Fibroblast of skin of right quadriceps (primary cell): Measurements from ENCODE around the gene CCDC177.

ENCODE experiments used
- DNase-seq: peaks from one replicate; pipeline ENCODE4 v3.0.0-alpha.2; 2013

Gene CCDC177

GRCh38 chr14:69527635-69528034, 47.0 kb downstream of the CCDC177 start:
- DNase-seq, result no peak

DNA sequence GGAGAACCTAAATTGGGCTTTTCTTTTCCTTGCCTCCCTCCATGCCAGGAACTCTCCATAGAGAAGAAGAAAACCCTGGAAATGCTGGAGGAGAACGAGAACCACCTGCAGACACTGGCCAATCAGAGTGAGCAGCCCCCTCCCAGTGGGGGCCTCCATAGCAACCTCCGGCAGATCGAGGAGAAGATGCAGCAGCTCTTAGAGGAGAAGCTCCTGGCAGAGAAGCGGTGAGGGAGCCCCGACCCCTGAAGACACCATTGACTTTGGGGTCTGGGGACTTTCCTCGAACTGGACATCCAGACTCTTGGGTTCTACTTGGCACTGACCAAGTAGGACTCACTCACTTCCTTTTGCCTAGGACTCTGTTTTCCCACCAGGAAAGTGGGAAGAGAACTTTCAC, 48.8 kb downstream of the CCDC177 start:
- DNase-seq, result no peak

DNA sequence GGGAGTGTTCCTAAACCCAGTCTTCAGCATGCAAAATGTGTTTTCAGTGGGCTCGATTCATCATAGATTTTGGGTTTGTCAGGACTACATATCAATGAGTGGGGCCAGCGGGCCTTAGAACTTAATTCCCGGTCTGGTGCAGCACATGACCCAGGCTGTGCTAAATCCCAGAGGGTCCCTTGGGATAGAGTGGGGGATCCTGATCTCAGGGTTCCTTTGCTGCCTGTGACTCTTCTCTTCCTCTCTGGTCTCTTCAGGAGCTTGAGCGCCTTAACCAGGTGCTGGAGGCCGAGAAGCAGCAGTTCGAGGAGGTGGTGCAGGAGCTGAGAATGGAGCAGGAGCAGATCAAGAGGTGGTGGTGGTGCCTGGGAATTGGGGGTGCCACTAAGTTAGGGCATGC, 52.6 kb downstream of the CCDC177 start:
- no peak for DNase-seq
